ENCODE results near the gene DGCR6L.
"Not testable (repeated sequence)": the region's sequence is repeated elsewhere in the genome, so short reads cannot be mapped to it uniquely, and the experiment has no call there.

The DGCR6L gene

DNA sequence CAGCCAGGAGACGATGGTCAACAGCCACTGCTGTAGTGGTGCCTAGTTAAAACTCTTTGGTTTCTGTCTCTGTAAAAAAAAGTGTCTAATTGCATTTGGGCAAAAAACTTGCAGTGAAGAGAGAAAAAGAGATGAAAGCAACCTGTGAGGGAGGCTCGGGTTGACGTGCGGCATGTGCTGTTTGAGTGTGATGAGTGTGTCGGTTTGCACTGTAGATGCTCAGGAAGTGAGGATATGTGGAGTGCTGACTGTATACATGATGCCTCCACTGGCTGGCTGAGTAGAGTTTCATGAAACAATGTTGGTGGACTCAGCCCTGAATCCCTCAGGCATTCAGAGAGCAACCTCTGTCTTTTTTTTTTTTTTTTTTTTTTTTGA lies 4.3 kb upstream of the DGCR6L start:
- DNase-seq = no peak

DNA sequence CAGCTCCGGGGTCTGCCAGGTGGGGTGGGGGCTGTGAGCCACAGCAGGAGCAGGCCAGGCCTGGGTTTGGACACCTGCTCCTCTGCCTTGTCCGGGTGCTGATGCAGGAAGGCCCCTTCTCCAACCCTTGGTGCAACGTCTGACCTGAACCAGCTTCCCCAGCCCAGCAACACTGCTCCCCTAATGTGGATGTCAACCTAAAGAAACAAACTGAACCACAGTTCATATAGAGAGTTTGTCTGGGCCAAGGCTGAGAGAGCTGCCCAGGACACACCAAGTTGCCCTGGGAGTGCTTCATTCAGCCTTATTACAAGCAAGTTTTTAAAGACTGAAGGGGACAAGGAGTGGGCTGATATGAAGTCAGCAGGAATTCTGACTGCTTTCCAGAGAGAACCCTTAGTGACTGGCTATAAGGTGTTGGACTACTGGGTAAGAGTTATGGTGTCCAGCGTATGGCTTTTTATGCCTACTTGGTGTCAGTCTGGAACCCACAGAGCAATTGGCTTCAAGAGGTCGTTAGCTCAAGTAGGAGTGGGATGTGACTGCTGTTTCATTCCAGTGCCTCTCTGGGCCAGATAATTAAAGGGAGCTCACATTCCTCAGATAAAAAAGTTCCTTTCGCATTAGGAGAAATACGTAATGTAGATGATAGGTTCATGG lies 1.8 kb upstream of the DGCR6L start:
- DNase-seq = not testable (repeated sequence)

DNA sequence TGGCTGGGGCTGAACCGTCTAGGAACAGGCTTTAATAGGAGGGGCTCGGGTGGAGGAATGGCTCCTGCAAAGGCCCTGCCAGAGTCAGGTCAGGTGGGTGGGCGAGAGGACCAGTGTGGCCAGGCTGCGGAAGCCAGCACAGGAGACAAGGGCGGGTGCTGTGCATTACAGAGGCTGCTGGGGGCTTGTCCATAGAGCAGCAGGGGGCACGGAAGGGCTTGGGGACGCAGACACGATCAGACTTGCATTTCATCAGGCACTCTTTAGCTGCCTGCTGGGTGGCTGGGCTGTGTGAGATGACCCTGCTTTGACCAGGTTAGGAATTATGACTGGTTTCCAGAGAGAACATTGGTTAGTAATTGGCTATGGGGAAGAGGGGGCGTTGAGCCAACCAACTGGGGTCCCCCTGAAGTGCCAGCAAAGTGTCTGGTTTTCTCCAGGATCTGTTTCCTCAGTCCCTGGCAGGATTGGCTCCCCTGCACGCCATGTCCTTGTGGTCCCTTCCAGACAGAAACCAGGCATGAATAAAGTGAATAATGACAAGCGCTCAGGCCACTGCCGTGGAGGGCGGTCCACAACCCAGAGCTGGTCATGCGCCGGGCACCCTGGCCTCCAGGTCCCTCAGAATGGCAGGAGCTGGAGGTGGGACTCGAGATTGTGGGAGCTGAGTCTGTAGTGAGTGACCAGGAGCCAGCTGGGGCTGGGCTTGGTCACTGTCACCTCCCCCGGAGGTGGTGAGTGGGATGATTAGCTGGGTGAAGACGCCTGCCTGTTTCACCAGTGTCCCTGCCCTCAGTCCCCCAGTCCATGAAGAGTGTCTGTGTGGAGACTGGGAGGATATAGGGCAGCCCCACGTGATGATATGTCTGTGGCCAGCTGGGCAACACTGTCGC lies 1.0 kb upstream of the DGCR6L start:
- DNase-seq = not testable (repeated sequence)

DNA sequence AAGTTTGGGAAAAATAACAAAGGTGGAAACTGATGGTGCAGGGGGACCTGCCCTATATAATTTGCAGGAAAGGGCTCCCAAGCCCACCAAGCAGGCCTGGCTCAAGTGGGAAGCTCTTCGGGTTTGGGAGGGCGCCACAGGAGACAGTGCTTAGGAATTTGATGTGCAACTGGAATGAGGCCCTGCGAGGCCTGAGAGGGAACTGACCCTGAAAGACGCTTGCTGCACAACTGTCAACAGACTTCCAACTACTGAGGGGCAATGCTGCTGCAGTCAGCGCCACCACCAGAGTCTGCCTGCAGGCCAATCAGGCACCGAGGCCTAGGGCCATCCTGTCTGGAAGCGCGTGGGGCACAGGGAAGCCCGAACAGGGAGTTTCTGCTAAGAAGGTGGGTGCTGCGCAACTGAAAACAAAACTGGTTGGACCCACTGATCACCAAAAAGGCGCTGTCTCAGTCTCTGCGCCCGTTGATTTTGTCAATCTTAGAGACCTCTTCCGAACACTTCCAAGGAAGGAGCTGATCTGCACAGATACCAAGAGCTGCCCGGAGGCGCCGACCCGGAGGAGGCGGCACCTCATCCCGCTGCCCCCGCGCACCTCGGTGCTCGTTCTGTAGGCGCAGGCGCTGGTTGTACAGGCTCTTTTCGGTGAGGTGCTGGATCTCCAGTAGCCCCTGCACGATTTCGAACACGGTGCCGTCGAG lies 667 bp downstream of the DGCR6L start:
- DNase-seq = no peak

DNA sequence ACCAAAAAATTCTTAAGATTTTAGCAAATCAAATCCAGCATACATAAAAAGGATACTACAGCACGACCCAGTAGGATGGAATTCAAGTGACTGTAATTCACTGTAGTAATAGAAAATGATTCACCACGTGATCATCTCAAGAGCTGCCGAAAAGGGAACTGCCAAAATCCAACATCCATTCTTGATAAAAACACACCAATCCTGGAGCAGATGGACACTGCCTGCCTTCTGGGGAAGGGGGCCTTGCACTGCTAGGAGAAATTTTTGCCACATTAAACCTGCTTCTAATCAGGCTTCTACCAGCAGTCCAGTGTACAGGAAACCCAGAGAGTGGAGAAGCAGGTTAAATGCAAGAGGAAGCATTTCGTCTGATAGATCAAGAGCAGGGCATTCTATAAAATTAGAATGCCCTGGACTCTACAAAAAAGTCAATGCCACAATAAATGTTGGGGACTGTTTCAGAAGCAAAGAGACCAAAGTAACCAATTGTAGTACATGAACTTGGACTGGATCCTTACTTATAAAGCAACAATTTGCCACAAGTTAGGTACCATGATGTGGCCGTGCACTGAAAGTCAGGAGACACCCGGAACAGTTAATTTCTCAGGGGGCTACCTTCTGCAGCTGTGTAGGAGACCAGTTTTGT lies 1.7 kb downstream of the DGCR6L start:
- not testable (repeated sequence) for DNase-seq

DNA sequence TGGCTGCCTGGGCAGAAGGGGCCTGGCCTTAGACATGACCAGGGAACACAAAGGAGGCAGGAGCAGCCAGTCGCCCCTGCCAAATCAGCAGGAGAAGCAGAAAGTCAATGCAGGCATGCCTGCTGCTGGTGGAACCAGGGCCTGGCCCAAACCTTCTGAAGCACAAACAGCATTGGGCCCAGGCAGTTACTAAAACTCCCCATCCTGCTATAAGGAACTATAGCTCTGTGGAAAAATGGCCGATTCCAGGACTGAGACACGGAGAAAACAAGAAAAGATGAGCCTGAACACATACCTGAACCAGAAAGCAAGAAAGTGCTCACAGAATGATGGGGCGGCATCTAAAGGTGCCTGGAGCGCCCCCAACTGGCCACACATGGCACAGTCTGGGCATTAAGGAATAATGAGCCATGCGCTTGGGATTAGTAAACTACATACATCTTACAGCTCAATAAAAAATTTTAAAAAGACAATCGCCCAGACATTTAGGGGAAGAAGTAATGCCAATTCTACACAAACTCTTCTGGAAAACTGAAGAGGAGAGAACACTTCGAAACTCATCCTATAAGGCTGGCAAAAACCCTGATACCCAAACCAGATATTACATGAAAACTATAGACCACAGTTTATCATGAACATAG lies 2.3 kb downstream of the DGCR6L start:
- peak; percentile 56 for DNase-seq

DNA sequence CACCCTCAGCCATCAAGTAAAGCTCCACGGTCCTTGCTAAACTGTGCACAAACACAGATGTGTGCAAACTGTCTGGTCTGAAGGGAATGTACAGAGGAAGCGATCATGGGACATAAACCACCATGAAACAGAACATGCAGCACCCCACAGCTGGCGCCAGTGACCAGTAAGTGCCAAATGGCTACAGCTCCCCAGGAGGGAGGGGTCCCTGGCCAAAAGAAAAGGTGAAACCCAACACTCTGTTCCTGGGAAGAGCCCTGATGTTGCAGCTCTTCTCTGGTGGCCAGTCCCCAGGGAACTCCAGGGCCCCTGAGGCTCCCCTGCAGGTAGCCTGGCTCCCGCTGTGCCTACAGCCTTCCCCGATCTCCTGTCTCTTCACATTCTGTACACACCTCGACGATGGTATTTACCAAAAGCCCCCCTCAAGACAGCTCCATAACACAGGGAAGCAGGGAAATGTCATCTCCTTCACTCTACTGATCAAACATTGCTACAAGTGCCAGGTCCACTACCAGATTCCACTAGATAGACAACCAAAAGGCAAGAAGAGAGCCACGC lies 2.9 kb downstream of the DGCR6L start:
- DNase-seq = no peak

DNA sequence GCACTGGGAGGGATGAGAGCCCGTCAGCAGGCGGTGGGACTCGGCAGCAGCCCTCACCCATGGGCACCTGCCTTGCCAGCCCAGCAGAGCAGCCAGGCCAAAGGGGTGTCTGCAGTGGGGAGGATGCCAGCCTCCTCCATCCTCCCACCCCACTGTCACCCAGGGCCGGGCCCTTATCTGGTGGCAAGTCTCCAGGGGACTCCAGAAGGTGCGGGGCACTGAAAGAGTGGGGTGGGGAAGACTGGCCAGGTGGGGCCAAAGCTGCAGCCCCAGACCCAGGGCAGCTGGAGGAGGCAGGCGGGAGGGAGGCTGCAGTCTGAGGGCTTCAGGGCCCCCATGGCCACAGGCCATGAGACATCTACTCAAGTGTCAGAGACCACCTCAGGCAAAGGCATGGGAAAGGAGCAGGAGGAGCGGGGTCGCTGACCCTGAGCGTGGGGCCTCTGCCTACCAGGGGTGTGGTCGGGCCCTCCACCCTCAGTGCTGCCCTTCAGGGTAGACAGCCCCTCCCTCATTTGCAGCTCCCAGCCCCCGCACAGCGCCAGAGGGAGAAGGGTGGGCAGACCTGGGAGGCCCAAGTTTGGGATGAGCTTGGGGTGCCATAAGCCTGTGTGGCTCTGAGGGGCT lies 3.5 kb downstream of the DGCR6L start:
- DNase-seq = no peak

DNA sequence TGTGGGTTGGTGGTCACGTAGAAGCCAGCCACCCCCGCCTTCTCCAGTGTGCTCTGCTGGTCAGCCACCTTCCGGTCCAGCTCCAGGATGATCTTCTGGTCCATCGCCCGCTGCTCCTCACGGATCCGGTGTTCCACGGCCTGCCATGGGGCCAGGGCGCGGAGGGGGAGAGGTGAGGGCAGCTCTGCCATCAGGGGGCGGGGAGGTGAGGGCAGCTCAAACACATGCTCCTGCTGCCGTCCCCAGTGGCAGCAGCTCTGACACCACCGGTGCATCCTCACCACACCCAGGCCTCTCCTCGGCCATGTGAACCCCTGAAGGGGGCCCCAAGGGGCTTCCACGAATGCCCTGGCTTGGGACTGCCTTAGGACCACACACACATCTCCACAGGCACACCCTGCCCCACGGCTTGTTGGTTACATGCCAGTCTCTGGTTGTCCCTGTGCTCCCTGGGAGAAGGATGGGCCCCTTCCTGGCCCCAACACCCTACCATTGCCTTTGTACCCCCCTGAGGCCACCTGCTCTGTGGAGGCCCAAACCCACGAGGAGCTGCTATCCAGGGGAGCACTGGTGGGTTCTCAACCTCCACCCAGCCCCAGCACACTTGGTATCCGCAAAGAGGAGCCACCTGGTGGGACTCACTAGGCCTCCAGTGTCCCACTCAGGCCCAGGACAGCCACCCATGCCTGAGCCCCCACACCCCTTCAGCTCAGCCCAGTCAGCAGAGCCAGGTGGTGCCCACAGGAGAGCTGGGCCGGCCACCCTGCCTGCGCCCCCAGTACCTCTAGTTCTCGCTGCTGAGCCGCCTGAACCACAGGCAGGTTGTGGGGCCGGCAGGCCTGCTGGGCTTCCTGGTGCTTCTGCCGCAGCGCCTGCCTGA lies 4.3 kb downstream of the DGCR6L start:
- DNase-seq = no peak

DNA sequence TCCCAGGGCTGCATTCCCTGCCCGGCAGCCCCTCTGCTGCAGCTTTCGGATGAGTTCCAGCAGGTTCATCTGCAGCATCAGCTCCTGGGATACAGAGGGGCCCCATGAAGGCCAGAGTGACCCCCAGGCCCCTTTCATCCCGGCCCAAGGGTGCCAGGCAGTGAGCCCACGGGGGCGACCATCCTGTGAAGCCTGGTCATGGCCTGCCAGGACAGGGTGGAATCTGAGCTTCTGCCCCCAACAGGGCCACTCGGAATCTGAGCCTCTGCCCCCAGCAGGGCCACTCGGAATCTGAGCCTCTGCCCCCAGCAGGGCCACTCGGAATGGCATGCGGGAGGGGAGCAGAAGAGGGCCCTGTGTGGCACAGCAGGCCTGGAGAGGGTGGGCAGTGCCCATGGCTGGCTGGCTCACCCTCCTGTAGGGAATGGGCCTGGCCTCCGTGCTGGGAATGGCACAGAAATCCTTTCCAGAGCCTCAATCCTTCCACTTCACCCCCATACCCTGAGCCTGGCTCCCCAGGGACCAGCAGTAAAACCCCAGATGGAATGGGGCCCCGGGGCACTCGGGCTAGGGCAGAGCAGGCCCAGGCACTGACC lies 5.0 kb downstream of the DGCR6L start:
- DNase-seq = not testable (repeated sequence)

DNA sequence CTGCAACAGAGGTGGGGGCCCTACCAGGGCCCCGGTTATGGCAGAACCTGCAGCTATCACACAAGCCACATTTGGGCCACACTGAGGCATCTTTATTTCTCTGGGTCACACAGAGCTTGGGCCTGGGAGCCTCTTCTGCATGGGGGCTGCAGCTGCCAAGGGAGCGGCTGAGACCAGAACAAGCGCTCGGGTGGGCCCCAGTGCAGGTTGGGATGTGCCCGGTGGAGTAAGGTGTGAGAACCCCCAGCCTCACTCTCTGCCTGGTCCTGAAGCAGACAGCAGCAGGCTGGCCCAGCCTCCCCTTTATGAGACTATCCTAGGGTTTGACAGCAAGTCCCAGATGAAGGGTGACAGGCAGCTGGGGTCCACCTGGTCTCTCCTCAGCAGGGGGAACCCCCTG lies 5.7 kb downstream of the DGCR6L start:
- DNase-seq = not testable (repeated sequence)

DNA sequence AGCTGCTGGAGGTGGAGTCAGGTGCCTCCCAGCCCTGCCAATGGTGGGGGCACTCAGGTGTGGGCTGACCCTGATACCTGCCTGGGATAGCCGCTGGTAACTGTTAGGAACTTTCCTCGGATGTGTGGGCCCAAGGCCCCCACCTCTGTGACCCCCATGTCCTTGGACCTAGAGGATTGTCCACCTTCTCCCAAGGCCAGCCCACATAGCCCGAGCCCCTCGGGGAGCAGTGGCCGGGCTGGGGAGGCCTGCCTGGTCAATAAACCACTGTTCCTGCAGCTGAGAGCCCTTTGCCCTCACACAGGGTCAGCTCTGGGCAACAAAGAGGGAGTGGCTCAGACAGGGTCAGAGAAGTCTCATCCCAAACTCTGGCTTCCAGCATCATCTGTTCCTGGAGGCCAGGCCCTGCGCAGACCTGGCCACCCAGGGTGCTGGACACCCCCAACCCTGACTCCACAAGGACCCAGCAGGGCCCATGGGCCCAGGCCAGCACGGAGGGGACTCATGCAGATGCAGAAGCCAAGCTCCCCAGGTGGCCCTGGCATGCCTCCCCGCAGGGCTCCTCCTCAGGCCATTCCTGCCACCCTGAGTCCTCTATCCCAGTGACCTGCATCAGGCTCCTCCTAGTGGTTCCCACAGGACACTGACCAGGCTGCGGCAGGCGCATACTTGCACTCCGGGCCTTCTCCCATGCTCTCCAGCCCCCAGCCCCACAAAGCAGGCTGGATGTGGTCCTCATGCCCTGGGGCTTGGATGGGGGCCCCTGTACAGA lies 6.4 kb downstream of the DGCR6L start:
- not testable (repeated sequence) for DNase-seq

DNA sequence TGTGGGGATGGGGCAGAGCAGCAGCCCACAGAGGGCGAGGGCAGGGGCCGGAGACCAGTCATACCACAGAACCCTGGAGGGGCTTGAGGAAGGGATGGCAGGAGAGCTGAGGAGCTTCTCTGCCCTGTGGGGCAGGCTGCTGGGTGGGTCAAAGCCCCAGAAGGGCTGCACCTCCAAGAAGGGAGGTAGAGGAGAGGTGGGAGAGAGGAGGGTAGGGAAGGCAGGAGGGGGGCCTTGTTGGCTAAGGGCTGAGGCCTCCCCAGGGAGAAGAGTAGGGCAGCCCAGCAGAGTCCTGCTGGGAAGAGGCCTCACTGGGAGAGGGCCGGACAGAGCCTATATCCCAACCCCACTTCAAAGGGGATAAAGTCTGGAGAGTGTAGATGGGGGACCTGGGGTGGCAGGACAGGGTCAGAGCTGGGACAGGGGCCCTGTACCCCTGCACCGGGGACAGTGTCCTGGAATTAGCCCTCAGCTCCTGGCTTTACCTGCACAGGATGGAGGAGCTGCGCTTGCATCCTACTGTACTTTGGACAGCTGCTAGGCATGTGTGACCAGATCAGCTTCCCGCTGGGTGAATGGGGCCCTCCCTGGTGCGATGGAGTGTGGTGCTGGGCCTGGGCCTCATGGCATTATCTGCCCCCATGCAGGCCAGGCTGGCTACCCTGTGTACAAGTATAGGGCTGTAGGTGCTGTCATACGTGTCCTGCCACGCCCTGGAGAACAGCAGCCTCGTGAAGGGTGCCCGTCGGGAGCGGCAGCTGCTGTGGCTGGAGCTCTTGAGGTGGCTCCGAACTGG lies 7.3 kb downstream of the DGCR6L start:
- DNase-seq = no peak

DNA sequence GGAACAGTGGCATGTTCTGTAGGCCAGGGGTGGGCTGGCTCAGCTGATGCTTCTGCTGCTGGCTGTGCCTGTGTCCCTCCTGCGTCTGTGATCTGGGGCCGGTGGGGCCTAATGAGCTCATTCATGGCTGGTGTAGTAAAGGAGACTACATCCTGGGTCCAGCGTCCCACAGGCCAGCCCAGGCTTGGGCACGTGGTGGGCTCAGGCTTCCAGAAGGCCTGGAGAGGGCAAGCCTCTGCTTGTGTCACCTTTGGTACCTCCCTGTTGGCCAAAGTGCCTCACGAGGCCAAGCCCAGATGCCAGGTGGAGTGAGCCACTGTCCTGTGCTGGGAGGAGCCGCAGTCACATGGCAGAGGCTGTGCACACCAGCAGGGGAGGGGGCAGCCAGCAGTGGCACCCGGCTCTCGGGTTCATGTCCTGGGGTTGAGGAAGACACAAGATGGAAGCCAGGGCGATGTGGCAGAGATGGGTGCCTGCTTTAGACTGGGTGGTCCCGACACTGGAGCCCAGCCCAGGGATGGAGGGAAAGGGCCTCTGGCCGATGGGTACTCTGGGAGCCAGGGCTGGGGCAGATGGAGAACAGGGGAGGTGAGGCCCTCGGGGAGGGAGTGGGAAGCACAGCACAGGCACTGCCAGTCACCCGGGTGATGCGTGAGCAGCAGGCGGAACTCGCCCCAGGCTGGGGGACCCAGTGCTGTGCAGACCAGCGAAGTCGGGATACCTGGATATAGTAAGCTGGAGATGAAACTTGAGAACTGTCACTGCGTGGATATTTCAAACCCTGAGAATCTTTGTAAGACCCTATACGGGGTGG lies 8.4 kb downstream of the DGCR6L start:
- DNase-seq = not testable (repeated sequence)

DNA sequence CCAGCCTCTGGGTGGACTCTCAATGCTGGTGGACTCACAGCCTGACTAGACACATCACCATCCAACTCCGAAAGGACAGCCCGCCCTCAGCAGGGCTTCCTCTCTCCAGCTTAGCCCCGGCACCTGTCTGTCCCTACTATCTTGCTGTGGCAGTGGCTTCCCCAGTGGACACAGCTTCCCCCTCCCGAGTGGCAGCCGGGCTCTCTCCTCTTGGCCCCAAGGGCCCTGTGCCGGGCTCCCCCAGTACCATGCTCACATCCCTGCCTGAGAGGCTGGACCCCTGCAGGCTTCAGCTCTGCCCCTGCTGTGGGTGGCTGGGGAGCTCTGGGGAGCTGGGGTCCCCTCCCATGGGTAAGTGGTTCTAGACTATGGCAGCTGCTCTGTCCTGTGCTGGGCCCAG lies 9.1 kb downstream of the DGCR6L start:
- DNase-seq = not testable (repeated sequence)

DNA sequence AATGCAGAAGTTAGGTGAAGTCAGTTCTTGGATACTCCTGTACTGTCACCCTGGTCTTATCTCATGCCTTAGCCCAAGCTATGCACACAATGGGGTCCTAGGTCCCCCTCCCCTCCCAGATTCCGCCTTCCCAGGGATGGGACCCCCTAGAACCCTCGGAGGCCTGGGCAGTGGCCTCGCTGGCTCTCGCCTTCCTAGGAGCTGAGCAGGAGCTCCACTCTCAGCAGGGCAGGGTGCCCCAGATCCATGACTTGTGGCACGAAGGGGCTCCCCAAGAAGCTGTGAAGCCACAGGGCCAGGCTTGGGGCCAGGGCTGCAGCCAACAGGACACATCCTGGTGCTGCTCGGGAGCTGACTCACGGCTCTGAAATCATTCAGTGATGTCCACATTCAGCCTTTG lies 9.7 kb downstream of the DGCR6L start:
- DNase-seq = not testable (repeated sequence)

DNA sequence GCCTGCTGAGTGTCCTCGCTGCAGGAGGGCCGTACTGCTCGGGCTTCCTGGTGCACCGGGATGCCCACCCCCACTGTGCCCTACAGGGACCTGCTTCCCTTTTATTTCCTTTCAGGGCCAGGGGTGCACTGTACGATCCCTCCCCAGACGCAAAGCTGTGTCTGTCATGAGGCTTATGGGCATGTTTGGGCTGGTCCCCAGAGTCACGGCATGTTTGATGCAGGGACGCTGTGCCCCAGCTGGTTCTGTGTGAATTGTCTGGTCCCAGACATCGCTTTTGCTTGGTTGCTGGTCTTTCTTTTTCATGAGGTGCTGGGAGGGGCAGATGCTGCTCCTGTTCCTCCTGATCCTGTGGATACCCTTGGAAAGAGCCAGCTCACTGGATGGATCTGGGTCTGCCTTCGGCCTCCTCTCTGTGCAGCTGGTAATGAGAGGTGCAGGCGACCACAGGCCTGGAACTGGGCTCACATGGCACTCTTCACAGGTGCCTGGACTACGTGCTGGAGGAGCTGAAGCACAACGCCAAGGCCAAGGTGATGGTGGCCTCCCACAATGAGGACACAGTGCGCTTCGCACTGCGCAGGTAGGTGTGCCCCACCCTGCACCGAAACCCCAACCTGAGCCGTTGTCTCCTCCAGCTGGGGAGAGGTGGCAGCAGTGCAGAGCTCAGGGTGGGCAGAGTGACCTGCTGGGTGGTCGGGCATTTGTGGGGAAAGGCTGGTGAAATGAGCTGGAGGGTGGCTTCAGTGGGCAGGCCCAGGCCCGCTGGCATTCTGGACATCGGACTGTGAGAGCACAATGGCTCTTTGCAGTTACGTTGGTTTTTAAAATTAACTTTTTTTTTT lies 10.8 kb downstream of the DGCR6L start:
- DNase-seq = not testable (repeated sequence)

All from CD4-positive, alpha-beta T cell treated with Interleukin-10 for 1 hour (primary cell).